ENCODE results near the gene ELMOD2.
"Not testable (repeated sequence)": the region's sequence is repeated elsewhere in the genome, so short reads cannot be mapped to it uniquely, and the experiment has no call there.

The ELMOD2 gene

DNA sequence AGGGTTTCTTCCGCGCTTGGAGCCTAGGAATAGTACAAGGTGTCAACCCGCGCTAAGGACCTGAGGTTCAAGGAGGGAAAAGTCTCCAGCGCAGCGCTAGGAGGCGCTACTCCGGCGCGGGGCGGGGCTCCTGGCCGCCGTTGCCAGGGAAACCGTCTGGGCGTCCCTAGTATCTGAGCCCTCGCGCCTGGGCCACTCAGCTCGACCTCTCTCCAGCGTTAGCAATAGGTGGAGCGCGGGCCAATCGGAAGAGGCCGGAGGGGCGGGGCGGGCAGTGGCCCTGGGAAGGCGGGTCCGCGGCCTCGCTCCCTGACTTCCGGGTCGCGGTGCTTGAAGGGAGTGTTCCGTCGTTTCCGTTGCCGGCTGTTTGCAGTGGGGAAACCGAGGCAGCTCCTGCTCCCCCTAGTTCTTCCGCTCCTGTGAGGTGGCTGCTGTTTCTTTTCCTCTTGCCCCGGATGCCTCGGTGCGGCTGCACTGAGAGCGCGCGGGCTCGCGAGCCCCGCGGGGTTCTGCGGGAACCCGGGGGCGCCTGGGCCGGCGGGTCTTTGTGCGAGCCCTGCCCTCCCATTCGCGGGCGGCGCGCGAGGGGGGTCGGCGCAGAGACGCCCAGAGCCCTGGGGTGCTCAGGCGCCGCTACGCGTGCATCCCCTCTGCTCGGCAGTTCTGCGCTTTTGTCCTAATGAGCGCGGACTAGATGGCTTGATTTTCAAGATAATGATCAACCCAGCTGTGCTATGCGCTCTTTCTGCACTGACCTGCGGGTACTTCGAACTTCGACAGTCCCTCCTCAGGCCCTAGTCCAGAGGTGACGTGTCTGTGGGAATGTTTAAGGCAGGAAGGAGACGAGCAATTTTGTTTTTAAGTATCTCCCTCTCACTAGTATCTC lies at the start of gene ELMOD2:
Gene ELMOD2 (plus strand): TSS at position 312 of the 886 bp plus-strand sequence. CDS start 1,261 bp downstream, outside the sequence.
- peak; percentile 98 for DNase-seq

DNA sequence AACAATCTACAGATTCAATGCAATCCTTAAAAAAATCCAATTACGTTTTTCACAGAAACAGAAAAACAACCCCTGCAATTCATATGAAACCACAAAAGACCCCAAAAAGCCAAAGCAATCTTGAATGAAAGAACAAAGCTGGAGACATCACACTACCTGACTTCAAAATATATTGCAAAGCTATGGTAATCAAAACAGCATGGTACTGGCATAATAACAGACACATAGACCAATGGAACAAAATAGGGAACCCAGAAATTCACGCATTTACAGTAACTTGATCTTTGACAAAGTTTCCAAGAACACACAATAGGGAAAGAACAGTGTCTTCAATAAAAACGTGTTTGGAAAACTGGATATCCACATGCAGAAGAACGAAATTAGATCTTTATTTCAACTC lies 40.5 kb upstream of the ELMOD2 start:
- no peak for DNase-seq

DNA sequence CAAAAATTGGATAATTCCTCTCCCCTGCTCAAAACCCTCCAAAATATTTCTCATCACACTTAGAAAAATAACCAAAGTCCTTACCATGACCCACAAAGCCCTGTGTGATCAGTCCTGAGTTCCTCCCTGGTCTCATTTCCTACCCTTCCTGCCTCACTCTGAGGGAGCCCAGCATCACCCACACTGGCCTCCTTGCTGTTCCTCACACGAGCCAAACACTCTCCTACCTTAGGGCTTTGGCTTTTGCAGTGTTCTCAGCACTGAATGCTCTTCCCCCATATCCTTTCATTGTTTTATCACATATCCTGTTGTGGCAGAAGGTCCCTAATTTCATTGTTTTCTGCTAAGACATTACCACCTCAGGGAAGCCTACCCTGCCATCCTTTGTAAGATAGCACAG lies 38.0 kb upstream of the ELMOD2 start:
- DNase-seq, result no peak

- no peak for DNase-seq
Observed at GRCh38 chr4:140497405-140497746, 26.6 kb upstream of the ELMOD2 start.

DNA sequence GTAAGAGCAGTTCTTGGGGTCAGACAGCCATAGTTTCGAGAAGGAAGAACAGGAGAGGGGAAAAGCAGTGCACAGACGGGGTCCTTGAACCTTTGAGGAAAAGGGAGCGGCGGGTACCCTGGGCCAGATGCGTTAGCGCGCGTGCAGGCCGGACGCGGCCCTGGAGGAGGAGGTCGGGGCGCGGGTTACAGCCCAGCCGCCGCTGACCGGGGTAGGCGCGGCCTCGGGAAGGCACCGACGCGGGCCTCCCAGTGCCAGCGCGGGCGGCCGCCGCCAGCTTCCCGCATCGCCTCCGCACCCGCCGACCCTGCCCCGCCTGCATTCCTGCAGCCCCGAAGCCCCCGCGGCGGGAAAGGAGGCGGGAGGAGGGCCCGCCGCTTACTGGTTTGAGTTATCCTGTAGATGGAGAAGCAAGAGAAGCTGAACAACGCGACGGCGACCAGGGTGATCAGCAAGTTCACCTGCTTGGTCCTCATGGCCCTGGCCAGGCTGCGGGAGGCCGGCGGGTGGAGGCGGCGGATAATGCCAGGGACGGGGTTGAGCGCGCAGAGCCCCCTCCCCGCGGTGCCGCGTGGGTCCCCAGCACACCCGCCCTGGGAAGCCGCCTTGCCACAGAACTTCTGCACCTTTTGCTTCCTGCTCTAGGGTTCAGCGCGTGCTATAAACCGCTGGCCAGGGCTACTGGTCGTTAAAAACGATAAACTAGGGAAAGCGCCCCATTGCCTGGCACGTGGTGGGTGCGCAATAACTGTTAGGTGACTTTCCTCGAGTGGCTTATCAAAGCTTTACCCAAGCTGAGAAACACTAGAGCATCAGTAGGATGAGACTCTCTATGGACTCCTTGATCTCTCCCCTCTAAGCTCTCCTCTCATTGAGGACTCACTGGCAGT lies 26.0 kb upstream of the ELMOD2 start, which contains the start of gene MGAT4D:
Gene MGAT4D (minus strand): TSS at position 547 of the 890 bp plus-strand sequence. CDS start 71 bp downstream, at position 476.
- no peak for DNase-seq

- no peak for DNase-seq
Observed at GRCh38 chr4:140499391-140499790, 24.6 kb upstream of the ELMOD2 start.

DNA sequence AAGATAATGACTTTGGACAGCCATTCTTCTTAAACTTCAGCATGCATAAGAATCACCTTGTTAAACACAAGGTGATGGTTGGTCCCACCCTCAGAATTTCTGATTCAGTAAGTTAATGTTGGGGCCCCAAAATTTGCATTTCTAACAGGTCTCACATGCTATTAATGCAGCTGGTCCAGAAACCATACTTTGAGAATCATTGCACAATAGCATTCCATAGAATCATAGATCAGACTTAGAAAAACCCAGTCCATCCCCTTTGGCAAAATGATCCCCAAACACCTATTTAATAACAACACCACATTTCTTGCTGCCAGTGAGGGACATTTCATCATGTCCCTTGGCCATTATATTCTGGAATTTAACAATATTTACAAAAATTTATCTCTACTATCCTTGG lies 19.7 kb upstream of the ELMOD2 start:
- no peak for DNase-seq

DNA sequence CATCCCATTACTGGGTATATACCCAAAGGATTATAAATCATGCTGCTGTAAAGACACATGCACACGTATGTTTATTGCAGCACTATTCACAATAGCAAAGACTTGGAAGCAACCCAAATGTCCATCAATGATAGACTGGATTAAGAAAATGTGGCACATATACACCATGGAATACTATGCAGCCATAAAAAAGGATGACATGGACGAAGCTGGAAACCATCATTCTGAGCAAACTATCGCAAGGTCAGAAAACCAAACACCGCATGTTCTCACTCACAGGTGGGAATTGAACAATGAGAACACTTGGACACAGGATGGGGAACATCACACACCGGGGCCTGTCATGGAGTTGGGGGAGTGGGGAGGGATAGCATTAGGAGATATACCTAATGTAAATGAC lies 10.2 kb upstream of the ELMOD2 start:
- DNase-seq, result not testable (repeated sequence)

DNA sequence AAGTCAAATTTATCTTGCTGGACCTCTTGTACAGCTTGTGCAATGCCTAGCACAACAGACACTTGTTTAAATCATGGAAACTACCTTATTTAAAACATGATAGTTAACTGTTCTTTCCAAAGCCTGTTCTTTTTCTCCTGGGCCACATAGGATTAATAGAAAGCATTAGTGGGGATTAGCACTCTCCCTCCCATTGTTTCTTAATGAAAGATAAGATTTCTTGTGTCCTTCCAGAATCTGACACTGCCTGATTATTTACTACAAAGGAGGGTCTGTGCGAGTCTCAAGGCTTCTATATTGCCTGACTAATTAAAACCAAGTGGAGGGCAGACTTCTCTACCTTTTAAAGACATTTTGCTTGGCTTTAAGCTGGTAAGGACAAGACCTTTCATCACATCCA lies 8.5 kb upstream of the ELMOD2 start:
- no peak for DNase-seq

DNA sequence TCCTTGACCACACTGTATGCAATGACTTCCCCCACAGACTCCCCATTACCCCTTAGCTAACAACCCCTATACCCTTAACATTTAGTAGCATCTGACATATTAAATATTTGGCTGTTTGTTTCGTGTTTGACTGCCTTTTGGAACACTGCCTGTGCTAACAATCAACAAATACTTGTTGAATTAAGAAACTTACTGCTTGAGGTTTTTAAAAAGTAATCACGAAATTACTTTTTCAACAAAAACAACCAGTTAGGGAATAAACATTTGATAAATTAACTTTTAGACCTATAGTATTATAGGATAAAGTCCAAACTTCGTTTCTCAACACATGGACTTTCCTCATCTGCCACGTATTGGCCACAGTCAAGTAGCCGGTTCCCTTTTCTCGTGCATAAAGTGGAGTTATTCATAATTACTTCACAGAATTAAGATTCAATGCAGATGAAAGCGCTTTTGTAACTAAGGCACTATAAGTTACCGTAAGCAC lies 555 bp upstream of the ELMOD2 start:
- DNase-seq, result no peak

DNA sequence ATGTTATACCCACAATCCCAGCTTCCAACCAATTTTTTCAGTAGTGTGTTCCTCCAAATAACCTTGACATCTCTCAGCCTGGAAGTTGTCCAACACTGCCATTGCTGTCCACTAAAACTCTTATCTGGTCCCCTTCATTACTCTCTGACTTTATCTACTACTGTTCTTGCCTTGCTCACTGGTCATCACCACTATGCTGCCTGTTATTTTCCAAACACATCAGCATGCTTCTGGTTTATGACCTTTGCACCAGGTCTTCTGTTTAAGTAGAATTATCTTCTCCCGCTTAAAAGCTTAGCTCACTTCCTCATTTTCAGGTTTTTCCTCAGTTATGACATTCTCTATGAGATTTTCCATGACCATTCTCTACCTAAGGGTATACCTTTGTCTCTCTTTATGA lies 5.5 kb downstream of the ELMOD2 start:
- no peak for DNase-seq

DNA sequence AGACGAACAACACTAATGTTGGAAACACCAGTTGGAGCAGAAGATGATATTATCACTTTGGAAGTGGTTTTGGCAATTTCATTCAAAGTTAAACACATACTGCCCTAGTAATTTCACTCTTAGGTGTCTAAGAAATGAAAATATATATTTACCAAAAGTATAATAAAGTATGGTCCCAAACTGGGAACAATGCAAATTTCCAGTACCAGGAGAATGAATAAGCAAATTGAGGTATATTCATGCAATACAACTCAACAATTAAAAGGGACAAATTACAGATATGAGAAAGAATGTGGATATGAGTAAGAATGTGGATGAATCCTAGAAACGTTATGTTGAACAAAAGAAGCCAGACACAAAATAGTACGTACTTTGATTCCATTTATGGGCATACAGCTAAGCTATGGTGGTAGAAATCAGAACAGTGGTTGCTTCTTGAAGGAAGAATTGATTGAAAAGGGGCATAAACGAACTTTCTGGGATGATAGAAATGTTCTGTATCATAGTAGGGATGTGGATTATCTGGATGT lies 10.0 kb downstream of the ELMOD2 start:
- no peak for DNase-seq

GRCh38 chr4:140556372-140557085 lies 32.6 kb downstream of the ELMOD2 start:
- no peak for DNase-seq

- no peak for DNase-seq
Observed at GRCh38 chr4:140557831-140558435, 34.0 kb downstream of the ELMOD2 start.

GRCh38 chr4:140559696-140560095 lies 35.7 kb downstream of the ELMOD2 start:
- DNase-seq, result no peak

- no peak for DNase-seq
Observed at GRCh38 chr4:140568507-140569306, 44.7 kb downstream of the ELMOD2 start, which contains the start of gene UCP1. UCP1 (minus strand) TSS chr4:140568961; CDS start chr4:140568729, 232 bp downstream.

- no peak for DNase-seq
Observed at GRCh38 chr4:140569307-140569638, 45.3 kb downstream of the ELMOD2 start.

DNA sequence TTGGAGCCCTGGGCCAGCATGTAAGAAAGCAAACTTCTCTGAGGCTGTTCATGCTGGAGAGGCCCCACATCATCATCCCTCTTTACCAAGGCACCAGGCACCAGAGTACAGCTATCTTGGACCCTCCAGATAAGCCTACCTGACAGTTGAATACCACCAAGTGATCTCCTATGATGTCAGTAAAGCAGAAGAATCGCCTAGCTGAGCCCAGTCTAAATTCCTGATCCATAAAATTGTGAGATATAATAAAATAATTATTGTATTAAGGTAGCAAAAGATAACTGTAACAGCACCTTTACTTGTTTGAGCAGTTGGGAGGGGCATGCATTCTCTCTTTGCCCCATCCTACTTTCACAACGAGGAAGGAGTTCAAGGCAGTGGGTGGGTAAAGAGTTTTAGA lies 47.7 kb downstream of the ELMOD2 start:
- DNase-seq, result no peak

DNA sequence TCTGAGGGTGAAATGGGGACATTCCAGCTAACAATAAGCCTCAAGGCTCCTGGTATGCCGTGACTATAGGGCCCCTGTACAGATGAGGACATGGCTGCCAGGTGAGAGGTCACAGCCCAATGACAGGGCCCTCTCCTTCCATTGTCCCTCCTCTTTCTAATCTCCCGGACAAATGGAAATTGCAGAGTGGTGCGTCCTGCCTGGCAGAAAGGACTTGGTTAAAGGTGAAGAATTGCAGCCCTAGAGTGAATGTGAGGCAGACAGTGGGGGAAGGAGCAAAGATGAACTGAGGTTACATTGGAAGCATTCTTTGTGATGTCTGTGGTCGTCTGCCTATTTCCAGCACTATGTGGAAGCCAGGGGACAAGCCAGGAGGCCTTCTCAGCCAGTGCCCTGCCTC lies 51.5 kb downstream of the ELMOD2 start:
- no peak for DNase-seq

GRCh38 chr4:140579278-140579677 lies 55.3 kb downstream of the ELMOD2 start:
- no peak for DNase-seq

GRCh38 chr4:140581078-140581477 lies 57.1 kb downstream of the ELMOD2 start:
- DNase-seq, result no peak
